GM19025 (cell line): ENCODE data around the gene SLC38A10.
A peak's percentile ranks its signal among the peaks of the same experiment; 100 is the strongest.

Experiments
- ATAC-seq: cut with Tn5 transposase; IDR thresholded peaks from one replicate; pipeline ENCODE4 v1.9.1; 2021; ENCODE audit warnings: mild to moderate bottlenecking, low read depth, moderate library complexity; ENCODE audit not compliant: unreplicated experiment

SLC38A10 gene

GRCh38 chr17:81301195-81302144 is 6.4 kb upstream of the SLC38A10 start:
- no peak for ATAC-seq

GRCh38 chr17:81300586-81301155 is 5.6 kb upstream of the SLC38A10 start:
- no peak for ATAC-seq

GRCh38 chr17:81299846-81300585 is 4.9 kb upstream of the SLC38A10 start:
- ATAC-seq = no peak

DNA sequence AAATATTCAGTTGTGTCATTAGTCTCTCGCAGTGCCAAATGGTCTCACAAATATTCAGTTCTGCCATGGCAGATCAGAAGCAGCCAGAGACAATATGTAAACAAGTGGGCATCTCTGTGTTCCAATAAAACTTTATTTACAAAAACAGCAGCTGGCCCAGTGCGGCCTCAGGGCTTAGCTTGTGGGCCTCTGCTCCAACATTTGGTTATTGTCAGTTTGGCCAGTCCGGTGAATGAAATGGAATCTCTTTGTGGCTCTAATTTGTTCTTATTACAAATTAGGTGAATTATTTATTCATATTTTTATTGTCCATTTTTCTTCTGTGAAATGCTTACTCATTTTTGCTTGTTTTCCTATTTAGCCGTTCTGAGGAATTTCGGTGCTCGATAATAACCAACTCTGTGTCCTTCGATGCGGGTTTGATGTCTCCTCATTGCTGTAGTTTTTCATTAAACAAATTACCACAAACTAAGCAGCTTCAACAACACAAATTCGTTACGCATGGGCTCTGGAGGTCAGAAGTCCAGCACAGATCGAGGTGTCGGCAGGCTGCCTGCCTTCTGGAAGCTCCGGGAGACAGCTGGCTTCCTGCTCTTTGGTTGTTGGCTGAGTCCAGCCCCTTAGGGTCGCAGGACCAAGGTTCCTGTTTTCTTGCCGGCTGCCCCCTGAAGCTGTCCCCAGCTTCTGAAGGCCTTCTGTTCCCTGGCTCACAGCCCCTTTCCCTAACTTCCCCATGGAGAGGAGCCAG is 4.1 kb upstream of the SLC38A10 start:
- no peak for ATAC-seq

GRCh38 chr17:81298325-81298990 is 3.4 kb upstream of the SLC38A10 start:
- ATAC-seq = no peak

- peak; percentile 4 for ATAC-seq
Measured at GRCh38 chr17:81295676-81296381, 722 bp upstream of the SLC38A10 start.

GRCh38 chr17:81294512-81295030 is 536 bp downstream of the SLC38A10 start:
- peak; percentile 10 for ATAC-seq

- no peak for ATAC-seq
Measured at GRCh38 chr17:81292450-81292849, 2.7 kb downstream of the SLC38A10 start.

- ATAC-seq = no peak
Measured at GRCh38 chr17:81291662-81292061, 3.4 kb downstream of the SLC38A10 start.

DNA sequence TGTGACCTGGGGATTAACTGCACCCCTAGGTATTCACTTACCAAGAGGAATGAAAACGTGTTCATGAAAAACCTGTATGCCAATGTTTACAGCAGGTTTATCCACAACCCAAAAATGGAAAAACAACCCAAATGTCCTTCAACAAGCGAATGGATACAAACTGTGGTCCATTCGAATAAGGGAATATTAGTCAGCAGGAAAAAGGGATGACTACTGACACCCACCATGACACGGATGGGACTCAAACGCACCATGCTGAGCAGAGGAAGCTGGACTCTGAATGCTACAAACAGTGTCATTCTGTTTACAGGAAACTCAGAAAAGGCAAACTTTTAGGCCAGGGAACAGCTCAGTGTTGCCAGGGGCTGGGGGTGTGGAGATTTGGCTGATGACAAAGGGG is 4.9 kb downstream of the SLC38A10 start:
- ATAC-seq = no peak

DNA sequence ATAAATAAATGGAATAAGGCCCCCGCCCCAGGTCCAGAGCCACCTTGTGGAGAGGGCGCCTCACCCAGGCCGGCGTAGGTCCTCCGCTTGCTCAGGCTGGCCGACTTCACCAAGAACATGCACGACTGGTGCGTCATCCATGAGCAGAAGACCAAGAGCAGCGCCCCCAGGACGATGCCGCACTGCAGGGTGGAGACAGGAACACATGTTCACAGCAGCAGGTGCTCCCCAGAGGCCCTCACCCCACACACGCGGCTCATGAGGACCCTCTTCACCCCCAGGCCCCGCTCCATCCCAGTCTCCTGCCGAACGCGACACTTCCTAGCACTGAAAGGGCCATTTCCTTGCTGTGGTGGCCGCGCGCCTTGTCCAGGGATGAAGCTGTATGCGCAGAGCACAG is 5.5 kb downstream of the SLC38A10 start:
- ATAC-seq = no peak

- ATAC-seq = no peak
Measured at GRCh38 chr17:81288715-81289114, 6.4 kb downstream of the SLC38A10 start.

GRCh38 chr17:81287741-81288430 is 7.2 kb downstream of the SLC38A10 start:
- no peak for ATAC-seq

- ATAC-seq = no peak
Measured at GRCh38 chr17:81287152-81287551, 8.0 kb downstream of the SLC38A10 start.

DNA sequence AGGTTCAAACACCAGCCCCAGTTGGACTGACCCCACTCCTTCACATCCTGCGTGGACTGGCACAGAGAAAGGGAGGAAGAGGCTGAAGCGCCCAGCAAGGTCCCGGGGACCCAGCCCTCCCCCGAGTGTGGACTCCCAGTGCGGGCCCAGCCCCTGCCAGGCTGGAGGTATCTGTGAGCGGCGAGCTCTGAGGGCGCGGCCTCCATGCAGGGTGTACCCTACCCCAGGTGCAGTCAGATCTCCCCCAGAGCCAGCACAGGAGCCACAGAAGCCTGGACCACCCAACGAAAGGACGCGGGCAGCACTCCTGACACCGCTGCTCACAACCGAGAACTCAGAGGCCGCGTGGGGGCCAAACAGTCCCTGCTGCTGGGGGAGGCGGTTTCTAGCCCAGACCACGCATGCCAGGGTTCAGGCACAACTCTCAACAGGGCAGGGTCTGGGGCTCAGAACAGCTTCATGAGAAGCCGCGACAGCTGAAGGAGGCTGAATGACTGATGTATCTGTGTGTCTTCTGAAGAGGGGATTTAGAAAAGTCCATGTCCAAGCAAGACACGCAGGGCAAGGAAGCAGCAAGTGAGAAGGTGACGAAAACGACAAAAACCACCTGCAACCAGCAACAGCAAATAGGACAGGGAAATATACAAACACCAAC is 8.5 kb downstream of the SLC38A10 start:
- no peak for ATAC-seq

- no peak for ATAC-seq
Measured at GRCh38 chr17:81285894-81286293, 9.2 kb downstream of the SLC38A10 start.

- no peak for ATAC-seq
Measured at GRCh38 chr17:81285179-81285878, 9.8 kb downstream of the SLC38A10 start.
